ENCODE measurements around the gene AP4S1.
"Not testable (repeated sequence)": the region's sequence is repeated elsewhere in the genome, so short reads cannot be mapped to it uniquely, and the experiment has no call there.

Gene AP4S1, protein sequence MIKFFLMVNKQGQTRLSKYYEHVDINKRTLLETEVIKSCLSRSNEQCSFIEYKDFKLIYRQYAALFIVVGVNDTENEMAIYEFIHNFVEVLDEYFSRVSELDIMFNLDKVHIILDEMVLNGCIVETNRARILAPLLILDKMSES

DNA sequence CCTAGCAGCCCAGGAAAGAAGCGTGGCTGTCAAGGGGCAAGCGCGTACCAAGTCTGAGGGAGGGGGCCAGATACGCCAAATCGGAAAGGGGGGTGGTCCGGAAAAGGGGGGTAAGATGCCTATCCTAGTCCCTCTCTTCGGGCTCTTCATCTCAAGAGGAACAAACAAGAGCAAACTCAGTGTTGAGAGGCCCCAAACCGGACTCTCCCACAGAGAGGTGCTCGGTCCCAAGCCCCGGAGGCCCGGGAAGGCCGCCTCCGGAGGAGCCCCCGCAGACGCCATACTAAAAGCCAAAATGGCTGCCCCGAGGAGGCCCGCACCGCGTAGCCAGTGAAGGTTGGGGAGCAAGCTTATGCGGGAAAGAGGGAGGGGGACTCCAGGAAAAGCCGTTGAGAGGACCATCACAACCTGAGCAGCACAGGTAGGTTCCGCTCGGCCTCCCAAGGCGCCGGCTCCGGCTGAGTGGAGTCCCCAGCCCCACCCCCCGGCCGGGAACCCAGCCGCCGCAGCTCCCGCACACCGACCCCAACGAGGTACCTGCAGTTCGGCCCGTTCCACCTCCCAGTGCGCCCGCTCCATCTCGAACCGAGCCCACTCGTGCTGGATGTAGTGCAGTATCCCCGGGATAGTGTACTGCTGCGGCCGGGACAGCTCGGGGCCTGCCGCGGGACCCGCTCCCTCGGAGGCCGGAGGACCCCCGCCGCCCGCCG, at the start of gene AP4S1:
AP4S1 (plus strand) TSS at position 283 of the 710 bp plus-strand sequence. CDS start 40,548 bp downstream, outside the sequence.
- peak; percentile 11 for DNase-seq (ENCODE audit: low read depth)

DNA sequence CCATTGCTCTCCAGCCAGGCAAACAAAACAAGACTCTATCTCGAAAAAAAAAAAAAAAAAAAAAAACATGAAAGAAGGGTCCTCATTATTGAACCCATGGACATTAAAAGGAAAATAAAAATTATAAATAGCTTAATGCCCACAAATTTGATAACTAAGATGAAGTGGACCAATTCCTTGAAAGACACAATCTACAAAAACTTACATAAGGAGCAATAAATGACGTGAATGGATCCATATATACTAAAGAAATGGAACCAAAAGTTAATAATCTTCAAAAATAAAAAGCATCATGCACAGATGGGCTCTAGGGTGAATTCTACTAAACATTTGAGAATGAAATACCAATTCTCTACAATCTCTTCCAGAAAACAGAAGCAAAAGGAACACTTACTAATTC, 47.7 kb upstream of the AP4S1 start:
- no peak for DNase-seq (ENCODE audit: low read depth)

DNA sequence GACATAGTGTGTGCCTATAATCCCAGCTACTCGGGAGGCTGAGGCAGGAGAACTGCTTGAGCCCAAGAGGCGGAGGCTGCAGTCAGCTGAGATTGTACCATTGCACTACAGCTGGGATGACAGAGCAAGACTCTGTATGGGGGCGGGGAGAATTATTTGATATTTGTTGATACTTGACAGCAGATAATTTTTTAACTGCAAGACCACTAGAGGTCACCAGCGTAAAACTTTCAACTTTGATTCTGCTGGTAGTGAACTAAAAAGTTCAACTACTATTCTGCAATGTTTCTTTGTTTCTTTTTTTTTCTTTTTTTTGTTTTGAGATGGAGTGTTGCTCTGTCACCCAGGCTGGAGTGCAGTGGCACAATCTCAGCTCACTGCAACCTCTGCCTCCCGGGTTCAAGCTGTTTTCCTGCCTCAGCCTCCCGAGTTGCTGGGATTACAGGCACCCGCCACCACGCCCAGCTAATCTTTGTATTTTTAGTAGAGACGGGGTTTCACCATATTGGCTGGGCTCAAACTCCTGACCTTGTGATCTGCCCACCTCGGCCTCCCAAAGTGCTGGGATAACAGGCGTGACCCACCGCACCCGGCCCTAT, 45.2 kb upstream of the AP4S1 start:
- not testable (repeated sequence) for DNase-seq (ENCODE audit: low read depth)

DNA sequence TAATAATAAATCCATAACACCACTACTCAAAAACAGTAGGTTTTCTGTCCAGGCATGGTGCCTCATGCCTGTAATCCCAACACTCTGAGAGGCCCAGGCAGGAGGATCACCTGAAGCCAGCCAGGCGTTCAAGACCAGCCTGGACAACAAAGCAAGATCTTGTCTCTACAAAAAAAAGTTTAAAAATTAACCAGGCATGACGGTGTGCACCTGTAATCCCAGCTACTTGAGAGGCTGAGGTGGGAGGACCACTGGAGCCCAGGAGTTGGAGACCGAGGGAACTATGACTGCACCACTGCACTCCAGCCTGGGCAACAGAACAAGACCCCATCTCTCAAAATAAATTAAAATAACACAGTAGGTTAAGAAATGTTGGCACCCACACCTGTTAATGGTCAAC, 44.5 kb upstream of the AP4S1 start:
- no peak for DNase-seq (ENCODE audit: low read depth)

DNA sequence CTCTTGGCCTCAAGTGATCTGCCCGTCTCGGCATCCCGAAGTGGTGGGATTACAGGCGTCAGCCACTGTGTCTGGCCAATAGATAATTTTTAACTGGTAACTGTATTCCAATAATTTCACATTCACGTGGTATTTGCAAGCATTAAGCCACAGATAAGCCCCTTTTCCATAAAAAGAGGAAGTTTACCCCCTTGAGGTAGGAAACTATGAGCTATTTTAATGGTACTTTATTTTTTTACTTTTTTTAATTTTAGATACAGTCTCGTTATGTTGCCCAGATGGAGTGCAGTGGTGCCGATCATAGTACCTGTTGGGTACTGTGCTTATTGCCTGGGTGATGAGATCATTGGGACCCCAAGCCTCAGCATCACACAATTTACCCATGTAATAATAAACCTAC, 42.9 kb upstream of the AP4S1 start:
- DNase-seq (ENCODE audit: low read depth) = no peak

DNA sequence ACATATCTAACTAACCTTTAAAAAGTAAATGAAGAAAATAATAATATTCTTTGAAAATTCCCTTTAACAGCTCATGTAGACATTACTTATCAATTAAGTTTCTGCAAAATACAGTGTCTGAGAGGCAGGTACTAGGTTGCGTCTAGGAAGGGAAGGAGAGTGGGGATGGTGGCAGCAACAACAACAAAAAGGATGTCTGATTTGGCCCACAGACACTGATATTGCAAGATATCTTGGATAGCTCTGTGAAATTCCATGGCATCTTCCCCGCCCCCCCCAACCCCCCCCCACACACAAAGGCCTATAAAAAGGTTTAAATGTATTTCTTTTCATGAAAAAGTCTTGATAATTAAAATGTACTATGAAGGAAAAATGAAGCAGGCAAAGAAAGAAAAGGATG, 41.6 kb upstream of the AP4S1 start:
- DNase-seq (ENCODE audit: low read depth) = no peak

DNA sequence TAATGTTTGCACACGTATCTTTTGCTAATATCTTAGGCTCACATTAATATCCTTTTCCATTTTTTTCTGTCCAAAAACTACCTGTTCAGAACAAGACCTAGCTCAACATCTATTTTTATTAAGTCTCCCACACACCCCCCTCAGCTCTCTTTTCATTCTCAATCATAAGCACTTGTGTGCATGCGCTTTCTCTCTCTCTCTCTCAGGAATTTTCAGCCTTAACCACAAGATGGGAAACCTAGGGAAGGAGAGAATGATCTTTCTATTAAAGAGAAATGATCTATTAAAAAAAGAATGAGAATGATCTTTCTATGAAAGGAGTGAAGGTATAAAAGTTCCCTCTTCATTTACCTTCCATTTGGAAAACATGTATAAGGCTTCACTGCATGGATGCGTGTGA, 39.7 kb upstream of the AP4S1 start:
- DNase-seq (ENCODE audit: low read depth) = no peak

DNA sequence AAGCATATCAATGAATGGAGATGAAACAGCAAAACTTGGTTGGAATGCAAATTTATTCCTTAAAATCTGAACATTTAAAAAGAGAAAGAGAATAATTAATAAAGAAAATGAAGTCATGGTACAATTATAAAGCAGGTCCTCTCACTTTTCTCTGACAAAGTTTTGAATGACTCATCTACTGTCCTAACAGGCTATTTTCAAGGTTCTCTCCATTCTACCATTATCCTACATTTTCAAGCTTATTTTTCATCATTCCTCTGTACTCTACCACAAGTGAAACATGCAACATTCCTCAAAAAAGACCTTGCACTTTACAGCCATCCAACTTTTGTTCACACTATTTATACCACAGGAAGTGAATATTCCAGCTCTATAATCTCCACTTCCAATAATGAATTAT, 36.9 kb upstream of the AP4S1 start:
- no peak for DNase-seq (ENCODE audit: low read depth)

DNA sequence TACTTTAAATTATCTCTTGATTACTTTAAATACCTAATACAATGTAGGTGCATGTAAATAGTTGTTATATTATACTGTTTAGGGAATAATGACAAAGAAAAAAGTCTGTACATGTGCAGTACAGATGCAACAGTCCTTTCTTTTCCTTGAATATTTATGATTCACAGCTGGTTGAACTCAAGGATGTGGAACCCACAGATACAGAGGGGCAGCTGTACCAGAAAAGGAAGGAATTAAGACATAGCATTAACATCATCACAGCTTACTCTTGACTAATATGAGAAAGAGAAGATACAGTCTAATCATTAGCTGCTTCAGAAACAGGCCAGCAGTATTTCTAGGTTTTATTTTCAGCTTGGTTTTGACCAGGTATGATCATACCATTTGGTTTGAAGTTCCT, 34.7 kb upstream of the AP4S1 start:
- DNase-seq (ENCODE audit: low read depth) = no peak

DNA sequence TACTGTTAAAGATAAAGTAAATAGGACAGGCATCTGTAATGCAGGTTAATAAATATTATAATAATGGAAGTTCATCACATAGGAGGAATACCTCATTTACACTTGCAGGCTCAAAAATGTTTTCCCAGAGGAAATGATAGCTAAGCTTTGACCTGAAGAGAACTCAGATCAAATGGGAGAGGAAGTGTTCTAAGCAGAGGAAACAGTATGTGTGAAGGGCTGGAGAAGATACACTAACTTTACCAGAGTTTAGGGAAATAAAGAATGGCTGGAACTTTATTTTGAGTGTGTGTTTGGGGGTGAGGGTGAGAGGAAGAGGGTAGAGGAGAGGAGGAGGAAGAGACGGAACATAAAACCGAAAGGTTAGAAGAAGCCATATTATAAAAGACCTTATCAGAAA, 34.0 kb upstream of the AP4S1 start:
- no peak for DNase-seq (ENCODE audit: low read depth)

DNA sequence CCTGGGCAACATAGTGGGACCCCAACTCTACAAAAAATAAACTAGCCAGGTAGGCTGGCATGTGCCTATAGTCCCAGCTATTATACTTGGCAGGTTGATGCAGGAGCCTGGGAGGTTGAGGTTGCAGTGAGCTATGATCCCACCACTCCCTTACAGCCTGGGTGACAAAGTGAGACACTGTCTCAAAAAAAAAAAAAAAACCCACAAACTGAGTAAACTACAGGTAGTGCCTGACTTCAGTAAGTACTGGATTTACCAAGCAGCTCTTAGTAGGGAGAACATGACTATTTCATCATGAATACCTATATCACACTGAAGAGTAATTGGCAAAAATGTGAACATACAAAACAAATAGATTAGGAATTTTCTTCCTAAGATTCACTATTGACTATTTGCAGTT, 32.4 kb upstream of the AP4S1 start:
- DNase-seq (ENCODE audit: low read depth) = no peak

DNA sequence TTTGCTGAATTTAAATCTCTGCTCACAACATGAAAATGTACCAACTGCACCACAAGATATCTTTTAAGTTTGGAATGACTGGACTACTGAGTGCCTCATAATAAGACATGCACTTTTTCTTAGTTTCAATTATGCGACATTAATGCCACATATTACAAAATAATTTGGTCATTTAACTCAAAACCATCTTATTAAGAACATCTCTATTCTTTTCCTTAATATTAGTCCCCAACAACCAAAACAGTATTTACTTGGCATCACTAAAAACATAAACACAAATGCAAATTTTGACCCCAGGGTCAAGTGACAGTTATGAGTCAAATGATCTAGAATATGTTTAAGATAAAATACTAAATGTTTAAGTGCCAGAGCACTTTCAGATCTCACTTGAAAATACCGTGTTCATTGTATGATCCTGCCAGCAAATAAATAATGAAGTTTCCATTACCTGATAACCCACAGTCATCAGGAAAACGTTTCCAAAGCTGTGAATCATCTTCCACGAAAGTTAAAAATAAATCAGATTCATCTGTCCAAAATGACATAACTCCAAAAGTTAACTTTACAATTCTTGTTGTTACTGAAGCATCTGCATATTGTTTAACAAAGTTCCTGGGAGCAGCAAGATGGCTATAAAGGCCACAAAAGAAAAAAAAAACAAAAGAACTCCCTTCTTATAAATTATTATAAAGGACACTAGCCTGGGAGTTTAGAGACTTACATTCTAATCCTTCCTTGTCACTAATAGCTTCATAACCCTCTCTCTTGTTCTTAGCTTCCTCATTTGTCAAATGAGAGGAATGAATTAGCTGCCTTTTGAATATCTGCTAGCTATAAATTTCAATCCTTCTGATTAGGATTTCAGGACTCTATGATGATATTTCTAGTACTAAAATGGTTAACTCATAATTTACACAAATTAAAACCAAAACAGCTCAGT, 30.5 kb upstream of the AP4S1 start:
- DNase-seq (ENCODE audit: low read depth) = no peak

DNA sequence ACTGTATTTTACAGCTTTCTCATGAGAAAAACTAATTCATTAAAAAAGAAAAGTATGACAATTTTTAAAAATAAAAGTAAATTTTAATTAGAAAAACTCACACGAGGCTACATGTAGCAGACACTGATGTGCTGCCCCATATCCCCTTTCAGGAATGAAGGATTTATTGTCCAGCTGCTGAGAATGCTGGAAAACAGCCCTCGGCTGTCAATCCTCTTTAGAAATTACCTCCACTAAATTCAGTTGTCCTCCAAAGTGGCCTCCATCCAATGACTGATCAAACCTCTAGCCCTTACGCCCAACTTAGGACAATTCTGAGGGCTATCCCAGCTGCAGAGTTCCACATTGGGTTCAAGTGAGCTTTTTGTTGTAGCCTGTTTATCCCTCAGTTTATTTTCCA, 29.8 kb upstream of the AP4S1 start:
- DNase-seq (ENCODE audit: low read depth) = no peak

DNA sequence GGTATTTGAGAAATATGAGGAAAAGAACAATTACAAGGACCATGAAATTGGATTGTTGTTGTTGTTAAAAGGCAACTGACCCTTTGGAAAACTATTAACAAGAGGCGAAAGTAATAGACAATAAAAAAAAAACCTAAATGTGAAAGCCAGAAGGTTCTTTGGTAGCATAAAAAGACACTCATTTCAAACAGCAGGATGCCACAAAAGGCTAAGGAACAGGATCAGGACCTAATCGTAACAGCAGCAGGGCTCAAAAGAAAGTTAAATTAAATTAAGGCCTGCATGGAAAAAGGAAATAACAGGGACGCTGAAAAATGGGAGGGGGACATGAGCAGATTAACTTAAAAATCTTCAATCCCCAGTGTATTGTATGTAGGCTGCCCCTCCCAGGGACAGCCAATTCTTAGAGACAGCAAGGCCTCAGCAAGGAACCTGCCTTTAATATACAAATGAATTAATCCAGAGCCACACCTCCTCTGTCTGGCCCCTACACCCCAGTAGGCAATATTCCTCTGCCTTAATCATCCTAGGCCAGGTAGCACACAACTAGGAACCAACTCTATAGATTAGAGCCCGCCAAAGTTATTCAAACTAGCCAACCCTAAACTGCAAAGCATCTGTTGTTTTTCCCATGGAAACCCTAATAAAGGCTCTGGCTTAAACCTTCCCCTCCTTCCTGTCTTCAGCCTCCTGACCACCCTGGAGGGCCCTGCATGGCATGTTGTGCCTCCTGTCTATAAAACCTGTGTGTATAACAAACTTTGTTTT, 28.4 kb upstream of the AP4S1 start:
- DNase-seq (ENCODE audit: low read depth) = no peak

DNA sequence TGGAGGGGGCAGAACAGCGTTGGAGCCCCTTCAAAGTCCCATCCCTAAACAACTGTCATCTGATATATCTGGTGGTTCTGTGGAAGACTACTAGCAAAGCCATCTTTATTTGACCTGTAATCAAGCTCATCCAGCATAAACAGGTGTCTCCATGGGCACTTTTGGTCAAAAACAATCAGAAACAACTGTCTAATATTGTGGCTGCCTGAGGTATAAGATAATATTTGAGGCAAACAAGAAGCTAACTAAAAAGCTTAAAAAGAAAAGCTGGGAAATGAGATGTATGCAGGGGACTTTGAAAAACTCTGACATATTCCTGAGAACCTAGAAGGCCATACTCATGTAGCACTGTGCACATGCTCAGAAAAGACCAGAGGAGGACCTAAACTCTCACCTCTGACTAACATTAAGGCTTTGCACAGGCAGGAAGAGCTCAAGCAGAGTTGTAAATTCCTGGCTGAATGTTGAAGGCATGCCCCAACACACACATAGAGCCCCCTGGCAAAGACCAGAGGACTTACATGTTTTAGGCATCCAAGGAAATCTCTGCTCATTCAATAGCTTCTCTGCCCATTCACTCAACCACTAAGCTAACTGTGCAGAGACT, 27.2 kb upstream of the AP4S1 start:
- DNase-seq (ENCODE audit: low read depth) = no peak

DNA sequence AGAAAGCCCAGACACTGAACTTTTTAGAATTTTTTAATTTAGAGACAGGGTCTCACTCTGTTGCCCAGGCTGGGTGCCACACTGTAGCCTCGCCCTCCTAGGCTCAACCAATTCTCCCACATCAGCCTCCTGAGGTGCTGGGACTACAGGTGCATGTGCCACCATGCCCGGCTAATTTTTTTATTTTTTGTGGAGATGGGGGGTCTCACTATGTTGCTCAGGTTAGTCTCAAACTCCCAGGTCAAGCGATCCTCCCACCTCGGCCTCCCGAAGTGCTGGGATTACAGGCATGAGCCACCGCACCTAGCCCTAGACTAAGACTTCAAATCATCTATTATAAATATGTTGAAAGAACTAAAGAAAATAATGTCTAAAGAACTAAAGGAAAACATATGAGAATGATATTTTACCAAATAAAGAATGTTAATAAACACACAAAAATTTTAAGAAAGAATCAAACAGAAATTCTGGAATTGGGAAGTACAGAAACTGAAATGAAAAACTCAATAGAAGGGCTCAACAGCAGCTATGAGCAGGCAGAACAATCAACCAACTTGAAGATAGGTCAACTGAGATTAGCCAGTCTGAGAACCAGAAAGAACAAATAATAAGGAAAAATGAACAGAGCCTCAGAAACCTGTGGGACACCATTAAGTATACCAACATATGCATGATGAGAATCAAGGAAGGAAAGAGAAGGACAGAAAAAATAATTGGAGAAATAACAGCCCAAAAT, 26.2 kb upstream of the AP4S1 start:
- DNase-seq (ENCODE audit: low read depth) = no peak

DNA sequence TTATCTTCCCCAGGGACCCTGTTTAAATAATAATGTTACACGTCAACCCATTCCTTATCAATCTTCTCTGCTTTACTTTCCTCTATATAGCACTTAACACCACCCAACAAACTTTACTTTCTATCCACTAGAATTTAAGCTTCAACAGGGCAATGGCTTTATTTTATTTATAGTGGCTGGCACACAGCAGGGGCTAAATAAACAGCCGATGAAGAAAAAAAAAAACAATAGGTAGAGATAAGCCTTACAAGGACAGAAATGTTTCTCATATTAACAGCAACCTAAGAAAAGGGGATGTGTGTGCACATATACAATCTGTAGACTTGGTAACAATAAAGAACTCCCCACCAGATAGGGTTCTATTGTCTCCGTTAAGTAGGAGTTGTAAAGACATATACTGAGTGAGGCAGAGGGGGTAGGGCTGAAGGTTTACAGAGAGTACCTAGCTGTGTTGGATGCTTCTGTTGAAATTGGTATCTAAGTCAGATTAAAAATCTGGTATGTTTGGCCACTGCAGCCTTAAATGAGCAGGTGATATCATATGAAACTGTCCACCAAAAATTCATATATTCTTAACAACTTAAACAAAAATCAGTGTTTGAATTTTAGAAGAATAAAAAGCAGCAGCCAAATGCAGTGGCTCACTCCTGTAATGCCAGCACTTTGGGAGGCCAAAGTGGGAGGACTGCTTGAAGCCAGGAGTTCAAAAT, 24.7 kb upstream of the AP4S1 start:
- DNase-seq (ENCODE audit: low read depth) = no peak

DNA sequence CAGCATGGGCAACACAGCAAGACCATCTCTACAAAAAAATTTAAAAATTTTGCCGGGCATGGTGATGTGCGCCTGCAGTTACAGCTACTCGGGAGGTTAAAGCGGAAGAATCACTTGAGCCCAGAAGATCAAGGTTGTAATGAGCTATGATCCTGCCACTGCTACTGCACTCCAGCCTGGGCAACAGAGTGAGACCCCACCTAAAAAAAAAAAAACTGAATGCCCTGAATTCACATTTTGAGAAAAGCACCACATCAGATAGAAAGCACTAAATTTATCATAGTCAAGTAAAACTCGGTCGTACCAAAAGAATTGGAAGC, 24.1 kb upstream of the AP4S1 start:
- no peak for DNase-seq (ENCODE audit: low read depth)

DNA sequence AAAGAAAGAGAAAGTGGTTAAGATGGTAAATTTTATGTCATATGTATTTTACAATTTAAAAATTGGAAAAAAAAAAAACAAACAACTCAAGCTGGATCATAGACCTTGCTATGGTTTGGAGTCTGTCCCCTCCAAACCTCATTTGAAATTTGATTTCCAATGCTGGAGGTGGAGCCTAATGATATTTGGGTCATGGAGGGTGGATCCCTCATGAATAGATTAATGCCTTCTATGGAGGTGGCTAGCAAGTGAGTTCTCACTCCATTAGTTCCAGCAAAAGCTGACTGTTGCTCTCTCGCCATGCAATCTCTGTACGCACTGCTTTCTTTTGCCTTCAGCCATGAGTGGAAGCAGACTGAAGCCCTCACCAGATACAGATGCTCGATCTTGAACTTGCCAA, 22.2 kb upstream of the AP4S1 start:
- DNase-seq (ENCODE audit: low read depth) = no peak

DNA sequence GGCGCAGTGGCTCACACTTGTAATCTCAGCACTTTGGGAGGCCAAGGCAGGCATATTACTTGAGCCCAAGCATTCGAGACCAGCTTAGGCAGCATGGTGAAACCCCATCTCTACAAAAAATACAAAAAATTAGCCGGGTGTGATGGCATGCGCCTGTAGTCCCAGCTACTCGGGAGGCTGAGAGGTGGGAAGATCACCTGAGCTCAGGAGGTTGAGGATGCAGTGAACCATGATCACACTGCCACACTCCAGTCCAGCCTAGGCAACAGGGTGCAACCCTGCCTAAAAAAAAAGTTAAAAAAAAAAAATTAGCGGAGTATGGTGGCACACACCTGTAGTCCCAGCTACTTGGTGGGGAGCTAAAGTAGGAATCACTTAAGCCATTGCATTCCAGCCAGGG, 21.4 kb upstream of the AP4S1 start:
- not testable (repeated sequence) for DNase-seq (ENCODE audit: low read depth)
